Spleen (tissue), 7 donors: ENCODE data around the gene CWC25.

Experiments
- CTCF ChIP-seq, 11 experiments: fragments of 200-600 bp in 7 of 11; fragments of 450-650 bp in 4 of 11; sonication (generic) in 4 of 11; IDR thresholded peaks in 8 of 11; conservative IDR thresholded peaks in 3 of 11; 1 replicate in 7 of 11; 2 replicates in 4 of 11; pipeline versions ENCODE4 v1.4.0 to v1.8.0; 2016 to 2021; ENCODE audit warnings: antibody characterized with exemption in 11 of 11, inconsistent platforms in 4 of 11, mild to moderate bottlenecking in 1 of 11
- POLR2A ChIP-seq, 3 donors: fragments of 450-650 bp; IDR thresholded peaks; one replicate each; pipeline ENCODE4 v1.5.1; 2017; ENCODE audit warnings: antibody characterized with exemption in 3 of 3, mild to moderate bottlenecking in 1 of 3
- donor health status: DM: no; HTN: no; CAD: no; lungs with moderate emphysema.
- donor health status: DM: no; HTN: no; CAD: no.
- donor health status: DM: no; HTN: no; CAD: no.

GRCh38 chr17:38857271-38857670 lies 32.1 kb upstream of the CWC25 start:
- no peak for TF ChIP-seq CTCF (IDR thresholded peaks at IDR 0.05 in 8 of 11, conservative IDR thresholded peaks at IDR 0.05 in 3 of 11)
- TF ChIP-seq POLR2A (IDR thresholded peaks at IDR 0.05), result no peak
